GM20431 (cell line): ENCODE measurements around the gene AK8.

Source experiments
- in situ Hi-C: fragments of 300-500 bp; cut with MseI, MboI; formaldehyde crosslinking; loops from one replicate; pipeline ENCODE4 v1.15.0; 2020; ENCODE audit warnings: low sequenced_read_pairs; ENCODE audit not compliant: unreplicated experiment

Gene AK8

GRCh38 chr9:132755096-132755495, 123.0 kb downstream of the AK8 start:
- in situ Hi-C loops = no loop called here

- in situ Hi-C loops = no loop called here
These were observed 123.8 kb downstream of the AK8 start for GRCh38 chr9:132754236-132754635.

GRCh38 chr9:132753593-132753880, 124.5 kb downstream of the AK8 start:
- in situ Hi-C loops = no loop called here

GRCh38 chr9:132752877-132753592, 125.0 kb downstream of the AK8 start:
- in situ Hi-C loops = no loop called here

- in situ Hi-C loops = no loop called here
These were observed 127.4 kb downstream of the AK8 start for GRCh38 chr9:132750668-132751067.

GRCh38 chr9:132749306-132749705, 128.8 kb downstream of the AK8 start:
- in situ Hi-C loops = no loop called here

- in situ Hi-C loops = no loop called here
These were observed 129.6 kb downstream of the AK8 start for GRCh38 chr9:132748450-132748849.

GRCh38 chr9:132745756-132746709, 132.1 kb downstream of the AK8 start:
- in situ Hi-C loops = no loop called here

GRCh38 chr9:132744881-132745755, 133.0 kb downstream of the AK8 start:
- in situ Hi-C loops = no loop called here

- in situ Hi-C loops = no loop called here
These were observed 134.1 kb downstream of the AK8 start for GRCh38 chr9:132743931-132744479.

GRCh38 chr9:132742821-132743311, 135.2 kb downstream of the AK8 start:
- in situ Hi-C loops = no loop called here

GRCh38 chr9:132740526-132741309, 137.4 kb downstream of the AK8 start:
- in situ Hi-C loops = no loop called here

- in situ Hi-C loops = no loop called here
These were observed 138.3 kb downstream of the AK8 start for GRCh38 chr9:132739710-132740310.

GRCh38 chr9:132733260-132733815, 144.7 kb downstream of the AK8 start:
- in situ Hi-C loops = no loop called here

GRCh38 chr9:132732326-132733259, 145.5 kb downstream of the AK8 start:
- in situ Hi-C loops = no loop called here

GRCh38 chr9:132731230-132731629, 146.9 kb downstream of the AK8 start:
- in situ Hi-C loops = no loop called here
